RPMI7951 (cell line): Measurements from ENCODE around the gene OR4D11. TPM values are rescaled to one million over a fixed set of nuclear protein-coding genes. Genes with fewer than 3 reads are reported as not detected.
"Not testable (repeated sequence)": the region's sequence is repeated elsewhere in the genome, so short reads cannot be mapped to it uniquely, and the experiment has no call there.

ENCODE experiments used
- DNase-seq: peaks from one replicate; pipeline ENCODE4 v3.0.0-alpha.2; 2012; ENCODE audit warnings: low read depth
- total RNA-seq: library from RNA; depleted of rRNA; stranded (reverse); fragments of >200 nt; shearing (Covaris generic); gene quantifications from 2 replicates; pipeline ENCODE4 v1.2.3, GENCODE V29; 2014; rRNA removed

The OR4D11 gene
- total RNA-seq = not detected in 2 replicates

DNA sequence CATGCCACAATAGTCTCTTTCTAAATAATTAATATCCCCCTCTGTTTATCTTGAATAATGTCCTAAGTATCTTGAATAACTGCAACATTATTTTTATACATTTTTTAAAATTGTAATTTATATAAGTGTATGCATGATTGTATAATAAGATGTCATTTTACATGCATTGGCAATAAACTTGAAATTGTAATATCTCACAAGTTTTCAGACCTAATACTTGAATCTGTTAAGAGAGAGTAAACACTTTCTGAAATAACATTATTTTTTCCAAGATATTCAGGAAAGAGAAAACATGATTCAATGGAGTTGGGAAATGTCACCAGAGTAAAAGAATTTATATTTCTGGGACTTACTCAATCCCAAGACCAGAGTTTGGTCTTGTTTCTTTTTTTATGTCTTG lies at the start of gene OR4D11:
OR4D11 (plus strand) TSS at position 301 of the 400 bp plus-strand sequence; CDS start at position 301, 0 bp downstream.
- DNase-seq = no peak

DNA sequence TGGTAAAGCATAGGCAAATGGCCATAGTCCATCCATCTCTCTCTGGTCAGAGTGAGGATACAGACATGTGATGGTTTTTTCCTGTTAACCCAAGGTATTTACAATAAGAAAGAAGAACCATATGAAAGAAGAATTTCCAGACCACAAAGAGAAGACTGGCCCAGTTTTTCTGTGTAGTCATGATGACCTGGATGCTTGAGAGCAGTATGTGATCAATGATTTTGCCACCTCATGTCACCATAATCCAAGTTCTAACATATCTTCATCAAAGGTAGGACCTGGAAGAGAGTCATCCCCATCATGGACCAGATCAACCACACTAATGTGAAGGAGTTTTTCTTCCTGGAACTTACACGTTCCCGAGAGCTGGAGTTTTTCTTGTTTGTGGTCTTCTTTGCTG lies 46.7 kb upstream of the OR4D11 start, which contains the start of gene OR4D6:
OR4D6 (plus strand) TSS at position 301 of the 400 bp plus-strand sequence; CDS start at position 301, 0 bp downstream.
- DNase-seq = no peak

DNA sequence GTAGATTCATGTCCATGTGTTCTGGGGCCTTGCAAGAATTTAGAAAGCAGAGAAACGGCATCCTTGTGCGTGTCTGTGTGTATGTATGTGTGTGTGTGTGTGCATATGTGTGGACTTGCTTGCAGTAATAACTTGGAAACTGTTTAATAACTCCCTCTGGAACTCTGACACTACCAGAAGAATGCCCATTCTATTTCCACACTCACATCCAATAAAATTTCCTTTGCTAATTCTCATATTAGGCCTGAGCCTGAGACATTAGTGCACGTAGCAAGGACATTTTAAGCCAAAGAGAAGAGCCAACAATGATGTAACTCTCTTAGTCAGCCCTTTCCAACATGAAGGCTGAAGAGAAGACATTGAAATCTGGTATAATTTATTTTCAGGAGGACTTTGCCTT lies 43.5 kb upstream of the OR4D11 start:
- DNase-seq = no peak

DNA sequence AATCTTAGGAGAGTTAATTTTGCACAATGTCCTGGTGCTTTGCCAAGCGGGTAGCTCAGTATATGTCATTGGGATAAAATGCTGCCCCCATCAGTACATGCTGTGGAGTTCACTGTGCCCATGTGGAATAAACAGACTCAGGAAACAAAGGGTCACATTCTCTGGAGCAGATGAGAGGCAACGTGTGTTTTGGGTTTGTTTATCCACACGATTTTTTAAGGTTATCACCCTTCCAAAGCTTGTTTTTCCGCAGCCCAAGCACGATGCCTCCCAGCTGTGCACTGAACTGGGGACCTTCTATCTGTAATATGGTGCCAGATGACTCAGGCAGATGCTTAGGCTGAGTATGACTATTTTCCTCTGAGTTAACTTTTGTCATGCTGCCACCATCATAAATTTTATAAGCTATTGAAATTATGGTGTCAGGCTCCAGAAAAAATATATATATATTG lies 40.2 kb upstream of the OR4D11 start:
- DNase-seq = peak; percentile 19

DNA sequence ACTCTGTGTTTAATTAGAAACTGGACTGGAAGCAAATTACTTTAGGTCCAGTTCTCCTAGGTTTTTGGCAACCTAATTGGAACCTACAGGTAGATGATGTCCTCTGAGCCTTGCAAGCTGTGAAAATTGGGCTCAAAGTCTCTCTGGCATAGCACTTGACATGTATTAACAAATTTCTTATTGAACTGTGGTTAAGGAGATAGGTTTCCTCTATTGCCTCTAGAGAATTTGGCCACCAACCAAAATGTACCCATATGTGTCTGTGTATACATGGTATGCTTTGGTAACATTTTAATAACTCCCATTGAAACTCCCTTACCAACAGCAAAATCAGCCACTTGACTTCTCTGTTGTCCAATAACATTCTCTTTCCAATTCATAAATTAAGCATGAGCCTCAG lies 30.4 kb upstream of the OR4D11 start, which contains the start of gene OR4D10:
OR4D10 (plus strand) TSS at position 301 of the 400 bp plus-strand sequence. CDS start 4,115 bp downstream, outside the sequence.
- DNase-seq = no peak

DNA sequence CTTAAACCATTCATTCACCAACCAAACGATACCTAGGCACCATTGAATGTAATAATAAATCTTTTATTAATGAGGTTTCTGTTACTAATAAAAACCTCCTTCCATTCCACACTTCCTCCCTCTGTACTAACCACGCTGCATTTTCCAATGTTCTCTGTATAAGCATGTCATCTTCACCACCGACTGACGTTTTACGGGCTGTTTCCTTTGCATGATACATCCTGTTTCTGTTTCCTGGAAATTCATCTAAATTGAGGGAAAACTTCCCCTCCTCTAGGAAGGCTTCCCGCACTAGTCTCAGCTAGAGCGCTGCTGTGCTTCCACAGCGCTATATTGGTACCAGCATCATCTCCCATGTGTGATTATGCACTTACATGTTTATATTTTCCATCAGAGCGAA lies 28.2 kb upstream of the OR4D11 start:
- DNase-seq = no peak

GRCh38 chr11:59479906-59480305 lies 23.5 kb upstream of the OR4D11 start:
- no peak for DNase-seq

DNA sequence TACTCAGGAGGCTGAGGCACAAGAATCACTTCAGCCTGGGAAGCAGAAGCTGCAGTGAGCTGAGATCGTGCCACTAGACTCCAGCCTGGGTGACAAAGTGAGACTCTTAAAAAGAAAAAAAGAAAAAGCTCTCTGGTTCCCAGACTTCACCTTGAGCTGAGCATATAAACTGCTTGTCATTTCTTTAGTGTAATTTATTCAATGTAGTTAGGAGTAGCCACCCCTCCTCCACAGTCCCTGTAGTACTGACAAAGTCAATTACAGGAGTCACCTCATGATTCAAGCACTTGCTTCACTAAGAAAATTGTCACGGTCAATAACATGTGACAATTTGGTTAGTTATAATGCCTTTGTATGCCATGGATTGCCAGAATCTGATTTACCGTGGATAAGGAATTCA lies 23.0 kb upstream of the OR4D11 start:
- DNase-seq = no peak

DNA sequence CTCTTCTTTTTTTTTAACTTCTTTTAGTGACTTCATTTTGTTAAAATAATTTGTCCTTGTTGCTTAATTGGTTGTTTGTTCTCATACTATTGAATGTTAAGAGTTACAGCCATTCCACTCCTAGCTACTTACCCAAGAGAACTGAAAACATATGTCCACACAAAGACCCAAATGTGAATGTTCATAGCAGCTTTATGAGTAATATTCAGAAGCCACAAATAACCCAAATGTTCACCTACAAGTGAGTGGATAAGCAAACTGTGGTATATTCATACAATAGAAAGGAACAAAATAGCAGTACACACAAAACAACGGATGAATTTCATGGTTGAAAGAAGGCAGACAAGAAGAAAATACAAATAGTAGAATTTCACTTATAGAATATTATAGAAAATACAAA lies 1.4 kb upstream of the OR4D11 start:
- no peak for DNase-seq

GRCh38 chr11:59510941-59511589 lies 7.7 kb downstream of the OR4D11 start, which contains the start of gene OR4D9:
Gene OR4D9 (plus strand): TSS chr11:59511539. CDS start chr11:59514913, 3,374 bp downstream.
- DNase-seq = no peak

DNA sequence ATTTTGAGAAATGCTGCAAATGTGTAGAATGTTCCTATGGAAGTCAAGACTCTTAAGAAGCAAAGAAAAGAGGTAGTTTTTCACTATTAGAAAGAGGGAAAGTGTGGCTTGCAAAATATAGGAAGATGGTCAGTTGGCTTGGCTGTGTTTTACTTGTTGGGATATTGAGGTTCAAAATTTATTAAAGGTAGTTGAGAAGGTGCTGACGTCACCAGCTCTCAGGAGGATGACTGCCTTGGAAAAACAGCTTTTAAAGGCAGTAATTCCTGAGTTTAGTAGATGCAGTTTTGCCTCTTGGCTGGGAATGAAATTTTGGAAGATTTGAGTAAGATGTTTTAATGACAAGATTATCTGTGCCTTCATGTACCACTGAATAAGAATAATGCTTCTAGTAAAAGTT lies 8.3 kb downstream of the OR4D11 start:
- no peak for DNase-seq

DNA sequence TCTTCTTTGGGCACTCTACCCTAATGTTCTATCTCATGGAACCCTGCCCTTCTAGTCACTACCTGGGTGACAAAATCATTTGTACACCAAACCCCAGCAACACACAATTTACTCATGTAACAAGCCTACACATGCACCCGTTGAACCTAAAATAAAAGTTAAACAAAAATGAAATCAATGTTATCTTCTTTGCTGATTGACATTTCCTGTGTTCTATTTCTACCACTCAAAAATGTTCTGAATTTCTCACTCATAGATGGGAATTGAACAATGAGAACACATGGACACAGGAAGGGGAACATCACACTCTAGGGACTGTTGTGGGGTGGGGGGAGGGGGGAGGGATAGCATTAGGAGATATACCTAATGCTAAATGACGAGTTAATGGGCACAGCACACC lies 16.8 kb downstream of the OR4D11 start:
- not testable (repeated sequence) for DNase-seq

GRCh38 chr11:59520741-59521140 lies 17.4 kb downstream of the OR4D11 start:
- no peak for DNase-seq

DNA sequence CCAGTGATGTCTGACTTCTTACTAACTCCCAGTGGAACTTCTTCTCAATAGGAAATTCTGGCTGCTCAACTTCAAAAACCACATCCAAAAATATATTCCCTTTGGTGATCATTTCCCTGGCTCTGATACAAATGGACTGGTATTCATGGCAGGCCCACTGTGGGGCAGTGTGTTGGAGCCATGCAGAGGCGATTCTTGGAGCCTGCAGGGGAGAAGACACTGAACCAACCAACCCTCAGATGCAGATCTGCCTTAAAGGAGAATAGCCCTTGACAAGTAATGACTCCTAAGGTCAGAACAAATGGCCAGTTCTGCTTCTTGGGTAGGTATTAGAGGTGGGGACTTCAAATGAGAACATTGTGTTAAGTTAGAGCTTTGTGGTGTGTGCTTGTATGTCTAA lies 20.2 kb downstream of the OR4D11 start:
- DNase-seq = no peak

DNA sequence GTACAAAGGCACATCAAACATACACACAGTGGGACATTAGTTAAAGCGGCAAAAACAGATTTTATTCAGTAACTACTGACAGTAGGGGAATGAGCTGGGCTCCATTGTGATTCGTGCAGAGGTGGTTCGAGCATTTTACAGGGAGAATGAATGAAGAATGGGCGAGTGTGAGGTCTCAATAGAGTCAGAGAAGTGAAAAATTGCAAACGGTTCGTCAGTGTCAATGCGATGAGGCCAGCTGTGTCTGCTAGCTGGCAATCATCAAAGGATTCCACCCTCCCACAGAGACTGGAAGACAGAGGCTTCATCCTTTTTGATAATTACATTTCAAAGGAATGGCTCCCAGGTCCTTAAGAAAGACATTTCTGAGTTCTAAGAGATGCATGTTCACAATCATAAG lies 25.3 kb downstream of the OR4D11 start:
- DNase-seq = no peak

GRCh38 chr11:59532620-59533019 lies 29.2 kb downstream of the OR4D11 start:
- no peak for DNase-seq

GRCh38 chr11:59534676-59535075 lies 31.3 kb downstream of the OR4D11 start:
- DNase-seq = no peak

GRCh38 chr11:59542142-59542810 lies 38.9 kb downstream of the OR4D11 start:
- no peak for DNase-seq

GRCh38 chr11:59543713-59544112 lies 40.3 kb downstream of the OR4D11 start:
- not testable (repeated sequence) for DNase-seq

DNA sequence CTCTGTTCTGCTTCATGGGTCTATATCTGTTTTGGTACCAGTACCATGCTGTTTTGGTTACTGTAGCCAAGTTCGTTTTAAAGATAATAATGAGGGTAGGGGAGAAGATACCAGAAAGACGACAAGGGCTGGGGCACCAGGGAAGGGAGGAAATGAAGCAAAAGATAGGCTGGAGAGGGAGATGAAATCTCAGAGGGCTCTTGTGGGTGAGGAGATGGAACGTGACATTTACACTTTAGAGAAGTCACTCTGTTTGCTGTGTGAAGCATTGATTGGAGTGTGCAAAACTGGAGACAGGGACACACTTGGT lies 41.4 kb downstream of the OR4D11 start:
- DNase-seq = no peak

DNA sequence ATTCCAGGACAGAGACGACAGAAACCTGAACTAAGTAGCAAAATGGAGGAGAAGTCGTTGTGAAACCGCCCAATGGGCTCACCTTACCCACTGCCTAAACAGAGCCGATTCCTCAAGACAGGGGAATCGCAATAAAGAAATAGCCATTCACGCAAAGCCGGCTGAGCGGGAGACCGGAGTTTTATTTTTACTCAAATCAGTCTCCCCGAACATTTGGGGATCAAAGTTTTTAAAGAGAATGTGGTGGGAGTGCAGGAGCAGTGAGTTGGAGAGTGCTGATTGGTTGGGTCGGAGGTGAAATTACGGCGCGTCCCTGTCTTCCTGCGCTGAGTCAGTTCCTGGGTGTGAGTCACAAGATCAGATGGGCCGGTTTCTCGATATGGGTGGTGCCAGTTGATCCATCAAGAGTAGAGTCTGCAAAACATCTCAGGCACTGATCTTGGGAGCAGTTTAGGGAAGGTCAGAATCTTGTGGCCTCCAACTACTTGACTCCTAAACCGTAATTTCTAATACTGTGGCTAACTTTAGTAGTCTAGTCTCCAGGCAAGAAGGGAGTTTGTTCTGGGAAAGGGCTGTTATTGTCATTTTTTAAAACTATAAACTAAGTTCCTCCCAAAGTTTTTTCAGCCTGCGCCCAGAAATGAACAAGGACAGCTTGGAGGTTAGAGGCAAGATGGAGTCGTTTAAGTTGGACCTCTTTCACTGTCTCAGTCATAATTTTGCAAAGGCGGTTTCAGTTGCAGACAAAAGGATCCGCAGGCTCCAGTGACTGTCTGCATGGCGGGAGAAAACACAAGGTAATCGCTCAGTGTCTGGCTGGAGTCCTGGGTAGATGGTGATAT lies 42.0 kb downstream of the OR4D11 start:
- peak; percentile 96 for DNase-seq

- DNase-seq = peak; percentile 73
Measured at GRCh38 chr11:59547605-59548308, 44.4 kb downstream of the OR4D11 start.
